Type B pancreatic cell (in vitro differentiated cells): ENCODE results near the gene BSDC1. TPM values are rescaled to one million over a fixed set of nuclear protein-coding genes. Genes with fewer than 3 reads are reported as not detected.
"Not testable (repeated sequence)": the region's sequence is repeated elsewhere in the genome, so short reads cannot be mapped to it uniquely, and the experiment has no call there.

Experiments used
- DNase-seq: peaks from one replicate; pipeline ENCODE4 v3.0.0; 2021; ENCODE audit warnings: mixed read lengths; ENCODE audit not compliant: unreplicated experiment; ENCODE audit errors: extremely low spot score
- H3K27ac Mint-ChIP-seq: 2 replicates; pipeline ENCODE4 v1.8.0; 2021; ENCODE audit warnings: mild to moderate bottlenecking, mixed read lengths
- H3K27me3 Mint-ChIP-seq: 2 replicates; pipeline ENCODE4 v1.8.0; 2021; ENCODE audit warnings: mixed read lengths
- H3K36me3 Mint-ChIP-seq: 2 replicates; pipeline ENCODE4 v1.8.0; 2021; ENCODE audit warnings: mixed read lengths
- H3K4me1 Mint-ChIP-seq: one replicate; pipeline ENCODE4 v1.8.0; 2021; ENCODE audit warnings: mixed read lengths; ENCODE audit not compliant: unreplicated experiment
- H3K4me3 Mint-ChIP-seq: 2 replicates; pipeline ENCODE4 v1.8.0; 2021; ENCODE audit warnings: mild to moderate bottlenecking, mixed read lengths
- H3K9me3 Mint-ChIP-seq: 2 replicates; pipeline ENCODE4 v1.8.0; 2021; ENCODE audit warnings: mixed read lengths
- CTCF ChIP-seq: fragments of 200-600 bp; sonication (generic); conservative IDR thresholded peaks from 2 replicates; pipeline ENCODE4 v1.5.0; 2021; ENCODE audit warnings: antibody characterized with exemption, mild to moderate bottlenecking
- total RNA-seq: library from RNA; stranded (reverse); gene quantifications from 2 replicates; pipeline ENCODE4 v1.2.1, GENCODE V29; 2021; ENCODE audit warnings: low replicate concordance

The BSDC1 gene
- total RNA-seq, 1 donor from 2014 or later: 71.3 TPM

GRCh38 chr1:32398401-32398800 is 4.2 kb upstream of the BSDC1 start:
- Mint-ChIP-seq H3K4me1 (peaks cover 15% of the 10 kb centered on the region), H3K36me3 (peaks cover 10% of the 10 kb centered on the region), H3K27ac (no peak overlapping the region), H3K9me3 (no peaks in the 10 kb centered on the region), H3K4me3 (no peak overlapping the region), H3K27me3 (no peaks in the 10 kb centered on the region)
- TF ChIP-seq CTCF: no peak
- no peak for DNase-seq

- H3K27ac Mint-ChIP-seq, H3K36me3 Mint-ChIP-seq, H3K4me3 Mint-ChIP-seq, H3K9me3 Mint-ChIP-seq, DNase-seq, H3K27me3 Mint-ChIP-seq: not testable (repeated sequence)
- peaks cover 23% of the 10 kb centered on the region for H3K4me1 Mint-ChIP-seq
These were observed 2.3 kb upstream of the BSDC1 start for GRCh38 chr1:32396524-32396923.

GRCh38 chr1:32394890-32395432 is 720 bp upstream of the BSDC1 start:
- no peak for DNase-seq
- H3K4me3 Mint-ChIP-seq: peak overlapping the region; percentile 99
- no peak for TF ChIP-seq CTCF
- H3K9me3 Mint-ChIP-seq: no peaks in the 10 kb centered on the region
- no peaks in the 10 kb centered on the region for H3K27me3 Mint-ChIP-seq
- peaks cover 18% of the 10 kb centered on the region for H3K4me1 Mint-ChIP-seq
- H3K27ac Mint-ChIP-seq: peak overlapping the region; percentile 98
- peaks cover 10% of the 10 kb centered on the region for H3K36me3 Mint-ChIP-seq

GRCh38 chr1:32393832-32394140 is 455 bp downstream of the BSDC1 start:
- Mint-ChIP-seq H3K27ac (peak overlapping the region; percentile 98), H3K36me3 (peaks cover 10% of the 10 kb centered on the region), H3K4me3 (peak overlapping the region; percentile 99), H3K27me3 (no peaks in the 10 kb centered on the region), H3K9me3 (no peaks in the 10 kb centered on the region), H3K4me1 (peaks cover 18% of the 10 kb centered on the region)
- no peak for DNase-seq
- no peak for TF ChIP-seq CTCF

- H3K9me3 Mint-ChIP-seq: no peaks in the 10 kb centered on the region
- peak overlapping the region; percentile 99 for H3K4me3 Mint-ChIP-seq
- no peak for TF ChIP-seq CTCF
- H3K36me3 Mint-ChIP-seq: peaks cover 10% of the 10 kb centered on the region
- H3K27me3 Mint-ChIP-seq: no peaks in the 10 kb centered on the region
- peak overlapping the region; percentile 98 for H3K27ac Mint-ChIP-seq
- DNase-seq: no peak
- H3K4me1 Mint-ChIP-seq: peaks cover 18% of the 10 kb centered on the region
These were observed 1.1 kb downstream of the BSDC1 start for GRCh38 chr1:32393136-32393535.

GRCh38 chr1:32392325-32392724 is 1.9 kb downstream of the BSDC1 start:
- Mint-ChIP-seq H3K4me3 (peak overlapping the region; percentile 99), H3K9me3 (no peaks in the 10 kb centered on the region), H3K4me1 (peaks cover 18% of the 10 kb centered on the region), H3K27ac (peak overlapping the region; percentile 78), H3K27me3 (no peaks in the 10 kb centered on the region), H3K36me3 (peaks cover 8% of the 10 kb centered on the region)
- TF ChIP-seq CTCF: no peak
- no peak for DNase-seq
